Muscle of leg (tissue), 11 donors: Measurements from ENCODE around the gene SETD3. TPM values are rescaled to one million over a fixed set of nuclear protein-coding genes. Genes with fewer than 3 reads are reported as not detected.

Source experiments
- DNase-seq: peaks from one replicate; pipeline ENCODE4 v3.0.0; 2013
- H3K27ac ChIP-seq: one replicate; pipeline ENCODE4 v1.5.1; 2013; ENCODE audit warnings: mild to moderate bottlenecking, low read length, control low read depth
- H3K27me3 ChIP-seq: one replicate; pipeline ENCODE4 v1.6.1; 2013; ENCODE audit warnings: low read length; ENCODE audit not compliant: control insufficient read depth, insufficient read depth
- H3K36me3 ChIP-seq: one replicate; pipeline ENCODE4 v1.6.1; 2013; ENCODE audit warnings: low read length; ENCODE audit not compliant: control insufficient read depth, insufficient read depth
- H3K4me1 ChIP-seq: one replicate; pipeline ENCODE4 v1.6.1; 2013; ENCODE audit warnings: low read length; ENCODE audit not compliant: control insufficient read depth, insufficient read depth
- H3K4me3 ChIP-seq: one replicate; pipeline ENCODE4 v1.5.1; 2013; ENCODE audit warnings: low read length, control low read depth
- H3K9me3 ChIP-seq: replicated peaks from 2 replicates; pipeline ENCODE4 v1.6.1; 2013; ENCODE audit warnings: low read depth, low read length; ENCODE audit not compliant: control insufficient read depth
- WGBS: methylation state at CpG from one replicate; pipeline ENCODE4 v1.1.5; 2013; ENCODE audit warnings: missing lambda C conversion rate; ENCODE audit not compliant: insufficient coverage; 5-methylcytosine and 5-hydroxymethylcytosine counted together
- polyA plus RNA-seq, 8 donors: library from polyadenylated mRNA; unstranded; fragments of 120-200 nt; gene quantifications; one replicate each; pipeline versions ENCODE4 v1.2.1 to v1.2.3, GENCODE V29; 2013; ENCODE audit warnings: inconsistent platforms in 1 of 8, low replicate concordance in 1 of 8; ENCODE audit not compliant: insufficient read length in 8 of 8, insufficient read depth in 1 of 8
- total RNA-seq: library from RNA; stranded (reverse); fragments of 120-200 nt; gene quantifications from one replicate; pipeline ENCODE4 v1.2.4, GENCODE V29; 2013

Gene SETD3
- total and polyA plus RNA-seq, 9 donors, result 53.3 to 99.2 (median 61.1) TPM

DNA sequence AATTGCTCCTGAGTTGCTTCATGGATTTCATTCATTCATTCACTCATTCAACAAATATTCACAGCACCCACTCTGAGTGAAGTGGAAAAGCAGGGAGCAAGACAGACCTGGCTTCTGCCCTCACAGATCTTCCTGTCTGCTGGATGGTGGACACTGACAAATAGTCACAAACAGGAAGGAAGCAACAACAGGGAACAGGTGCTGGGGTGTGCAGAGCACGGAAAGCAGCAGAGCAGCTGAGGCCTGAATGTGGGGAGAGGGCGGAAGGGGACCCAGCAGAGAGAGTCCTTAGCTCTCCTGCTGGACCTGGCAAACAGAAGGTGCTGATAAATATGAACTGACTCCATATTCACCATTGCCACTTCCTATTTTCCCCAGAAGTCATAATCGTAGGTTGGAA lies 54.4 kb downstream of the SETD3 start:
- WGBS, result 71% methylated on average over 2 of the region's 3 CpGs
- Histone ChIP-seq H3K9me3 (peaks cover 6% of the 10 kb centered on the region), H3K27me3 (no peaks in the 10 kb centered on the region), H3K36me3 (peaks cover 13% of the 10 kb centered on the region), H3K4me1 (peaks cover 24% of the 10 kb centered on the region), H3K4me3 (no peak overlapping the region), H3K27ac (peak overlapping the region; percentile 60)
- DNase-seq, result peak; percentile 33

DNA sequence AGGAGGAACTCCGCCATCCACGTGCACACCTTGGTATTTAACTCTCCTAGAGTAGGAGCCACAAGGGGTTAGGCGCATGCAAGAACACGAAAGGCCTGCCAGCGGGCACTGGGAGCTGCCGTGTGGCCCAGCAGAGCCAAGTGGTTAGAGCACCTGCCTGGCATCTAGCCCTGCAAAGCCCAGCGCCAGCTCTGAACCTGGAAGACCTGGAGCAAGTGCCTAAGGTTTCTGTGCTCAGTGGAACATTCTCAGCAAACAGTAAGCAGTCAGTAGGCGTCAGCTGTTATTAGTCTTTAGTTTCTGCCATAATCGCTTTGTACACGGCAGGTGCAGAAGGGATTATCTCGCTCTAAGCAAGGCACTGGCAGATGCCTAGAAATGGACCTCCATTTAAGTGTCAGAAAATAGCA lies 55.4 kb downstream of the SETD3 start:
- peak; percentile 53 for DNase-seq
- H3K9me3 ChIP-seq, result peaks cover 6% of the 10 kb centered on the region
- H3K27me3 ChIP-seq, result no peaks in the 10 kb centered on the region
- peak overlapping the region; percentile 60 for H3K27ac ChIP-seq
- H3K36me3 ChIP-seq, result peaks cover 12% of the 10 kb centered on the region
- H3K4me1 ChIP-seq, result peaks cover 24% of the 10 kb centered on the region
- WGBS, result 86% methylated on average over 9 of the region's 11 CpGs
- H3K4me3 ChIP-seq, result no peak overlapping the region

DNA sequence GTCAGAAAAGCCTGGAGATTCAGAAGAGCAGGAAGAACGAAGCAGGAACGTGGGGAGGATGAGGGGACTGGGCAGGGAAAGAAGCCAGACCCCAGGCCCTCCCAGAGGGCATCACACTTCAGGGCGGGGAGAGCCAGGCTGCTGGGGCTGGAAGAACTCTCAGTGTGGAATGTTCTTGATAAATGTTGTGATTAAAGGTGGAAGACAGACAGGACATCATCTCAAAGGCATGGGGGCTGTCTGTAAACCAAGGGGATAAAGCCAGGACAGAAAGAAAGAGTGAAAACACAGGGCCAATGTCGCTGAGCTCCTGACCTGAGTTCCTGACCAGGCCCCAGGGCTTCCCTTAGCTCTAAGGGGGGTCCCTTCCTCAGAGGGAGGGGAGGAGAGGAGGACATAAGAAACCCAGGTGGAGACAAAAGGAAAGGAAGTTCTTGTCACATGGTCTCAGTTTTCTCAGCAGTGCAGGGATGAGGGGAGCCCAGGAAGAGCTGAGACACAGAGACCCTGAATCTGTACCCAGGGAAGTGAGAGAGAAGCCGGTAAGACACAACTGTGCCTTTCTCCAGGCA lies 56.3 kb downstream of the SETD3 start:
- no peak overlapping the region for H3K27ac ChIP-seq
- DNase-seq, result no peak
- peaks cover 6% of the 10 kb centered on the region for H3K9me3 ChIP-seq
- no peak overlapping the region for H3K4me3 ChIP-seq
- 41% methylated on average over 4 of the region's 5 CpGs for WGBS
- H3K27me3 ChIP-seq, result no peaks in the 10 kb centered on the region
- peaks cover 26% of the 10 kb centered on the region for H3K4me1 ChIP-seq
- H3K36me3 ChIP-seq, result peaks cover 10% of the 10 kb centered on the region

DNA sequence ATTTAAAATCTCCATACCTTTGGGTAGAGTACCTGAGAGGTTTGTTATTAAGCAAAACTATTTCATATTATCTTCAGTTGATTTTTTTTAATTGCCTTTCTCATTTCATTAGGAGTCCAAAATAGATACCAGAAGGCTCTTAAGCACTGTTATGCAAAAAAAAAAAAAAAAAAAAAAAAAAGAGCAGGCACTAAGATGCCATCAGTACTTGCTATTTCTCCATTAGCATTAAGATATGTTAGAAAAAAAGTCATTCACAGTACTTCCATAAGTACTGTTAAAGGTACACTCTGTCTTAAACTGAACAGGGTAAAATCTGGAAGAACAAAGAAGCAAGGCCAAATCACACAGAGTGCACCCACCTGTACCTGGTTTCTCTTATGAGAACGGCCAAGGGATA lies 57.2 kb downstream of the SETD3 start:
- DNase-seq, result no peak
- H3K4me3 ChIP-seq, result no peak overlapping the region
- H3K36me3 ChIP-seq, result peaks cover 2% of the 10 kb centered on the region
- no peaks in the 10 kb centered on the region for H3K9me3 ChIP-seq
- no peak overlapping the region for H3K27ac ChIP-seq
- no peaks in the 10 kb centered on the region for H3K27me3 ChIP-seq
- WGBS, result no CpG with 5 or more reads among the region's 1 CpG
- H3K4me1 ChIP-seq, result peaks cover 26% of the 10 kb centered on the region

DNA sequence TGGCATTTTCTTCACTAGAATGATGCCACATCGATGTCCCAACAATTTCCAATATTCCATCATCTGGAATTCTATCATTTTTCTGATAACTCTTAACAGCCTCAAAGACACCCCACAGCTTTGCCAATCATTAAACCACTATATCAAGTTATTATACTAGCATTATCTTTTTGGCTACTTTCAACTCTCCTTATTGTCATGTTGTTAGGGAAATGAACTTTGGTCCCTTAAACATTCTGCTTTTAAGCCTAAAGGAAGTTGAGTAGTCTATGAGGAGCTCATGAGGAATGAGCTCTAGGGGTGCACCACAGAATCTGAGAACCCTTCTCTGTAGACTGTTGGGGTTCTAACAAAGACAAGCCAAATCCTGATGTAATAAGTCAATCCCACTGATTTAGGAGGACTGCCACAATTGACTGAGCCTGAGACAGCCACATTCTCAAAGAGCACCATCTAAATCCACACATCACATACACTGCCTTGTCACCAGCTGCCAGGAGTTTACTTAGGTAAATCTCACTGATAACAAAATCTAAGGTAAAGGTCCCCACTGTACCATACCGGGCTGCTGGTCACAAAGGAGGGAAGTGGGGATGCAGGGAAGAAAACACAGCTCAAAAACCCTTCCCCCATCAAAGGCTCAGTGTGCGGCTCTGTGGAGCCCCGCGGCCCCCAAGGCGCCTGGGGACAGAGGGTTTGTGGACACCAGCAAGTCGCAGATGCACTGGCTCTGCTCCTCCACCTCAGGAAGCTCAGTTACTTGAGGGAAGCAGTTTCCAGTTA lies 58.2 kb downstream of the SETD3 start:
- H3K9me3 ChIP-seq, result no peaks in the 10 kb centered on the region
- no peak overlapping the region for H3K4me3 ChIP-seq
- H3K27me3 ChIP-seq, result no peaks in the 10 kb centered on the region
- H3K4me1 ChIP-seq, result peaks cover 19% of the 10 kb centered on the region
- no peaks in the 10 kb centered on the region for H3K36me3 ChIP-seq
- DNase-seq, result no peak
- 91% methylated on average over 4 of the region's 7 CpGs for WGBS
- H3K27ac ChIP-seq, result no peak overlapping the region

DNA sequence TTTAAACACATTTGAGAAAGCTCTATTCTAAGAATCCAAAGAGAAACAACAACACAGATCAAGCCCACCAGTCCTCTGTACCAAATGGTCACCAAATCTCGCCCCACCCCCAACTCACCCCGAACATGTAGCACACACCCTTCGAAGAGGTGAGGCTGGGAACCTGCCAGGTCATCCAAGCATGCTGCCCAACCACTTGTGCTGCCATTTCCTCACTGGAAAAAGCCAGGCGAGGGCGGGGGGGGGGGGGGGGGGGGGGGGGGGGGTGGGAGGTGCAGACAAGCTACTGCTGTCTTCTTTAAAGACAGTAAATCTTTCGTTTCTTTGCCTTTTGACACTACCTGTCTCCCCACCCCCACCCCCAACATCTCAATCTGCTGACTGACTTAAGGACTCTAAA lies 59.9 kb downstream of the SETD3 start:
- H3K4me1 ChIP-seq, result peaks cover 17% of the 10 kb centered on the region
- whole genome bisulfite sequencing, result 60% methylated on average over 1 of the region's 6 CpGs
- no peaks in the 10 kb centered on the region for H3K9me3 ChIP-seq
- no peak overlapping the region for H3K27ac ChIP-seq
- H3K4me3 ChIP-seq, result no peak overlapping the region
- peak; percentile 27 for DNase-seq
- no peaks in the 10 kb centered on the region for H3K36me3 ChIP-seq
- no peaks in the 10 kb centered on the region for H3K27me3 ChIP-seq

DNA sequence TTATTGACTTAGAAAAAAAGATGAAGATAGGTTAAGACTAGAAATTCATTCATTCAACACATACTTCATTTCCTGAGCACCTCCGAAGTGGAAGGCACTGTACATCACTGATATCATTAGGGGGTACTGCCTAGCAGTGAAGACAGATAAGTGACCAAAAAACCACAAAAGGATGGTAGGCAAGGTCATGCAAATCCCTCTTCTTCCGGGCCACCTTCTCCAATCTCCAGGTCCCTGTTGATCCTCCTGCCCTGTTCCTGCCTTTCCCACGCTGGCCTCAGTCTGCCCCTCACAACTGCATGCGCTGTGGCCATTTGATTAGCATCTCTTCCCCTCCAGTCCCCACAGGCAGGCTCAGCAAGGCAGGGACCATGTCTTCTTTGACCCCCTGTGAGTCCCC lies 60.8 kb downstream of the SETD3 start:
- no peak for DNase-seq
- WGBS, result 91% methylated on average over 3 of the region's 4 CpGs
- H3K4me1 ChIP-seq, result peaks cover 10% of the 10 kb centered on the region
- no peak overlapping the region for H3K4me3 ChIP-seq
- H3K36me3 ChIP-seq, result no peaks in the 10 kb centered on the region
- no peaks in the 10 kb centered on the region for H3K27me3 ChIP-seq
- H3K27ac ChIP-seq, result no peak overlapping the region
- H3K9me3 ChIP-seq, result no peaks in the 10 kb centered on the region

DNA sequence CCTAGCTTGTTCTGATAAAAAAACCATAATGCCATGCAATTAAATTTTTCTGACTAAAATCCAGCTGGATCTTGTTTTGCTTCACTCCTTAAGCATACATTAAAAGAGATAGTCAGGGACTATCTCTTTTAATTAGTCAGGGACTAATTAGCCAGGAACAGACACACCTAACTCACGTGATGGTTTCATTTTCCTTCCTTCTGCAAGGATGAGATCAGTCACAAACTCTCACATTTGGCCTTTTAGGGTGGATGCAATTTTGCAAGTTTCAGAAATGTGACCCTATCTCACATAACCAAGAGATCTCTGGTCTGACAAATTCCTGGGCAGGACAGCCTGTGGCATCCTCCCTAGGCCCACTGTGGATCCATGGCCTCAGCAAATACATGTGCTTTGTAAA lies 62.4 kb downstream of the SETD3 start:
- no peaks in the 10 kb centered on the region for H3K27me3 ChIP-seq
- H3K36me3 ChIP-seq, result no peaks in the 10 kb centered on the region
- H3K4me1 ChIP-seq, result peaks cover 2% of the 10 kb centered on the region
- H3K4me3 ChIP-seq, result no peak overlapping the region
- H3K27ac ChIP-seq, result no peak overlapping the region
- no CpG with 5 or more reads among the region's 1 CpG for WGBS
- DNase-seq, result no peak
- no peaks in the 10 kb centered on the region for H3K9me3 ChIP-seq

DNA sequence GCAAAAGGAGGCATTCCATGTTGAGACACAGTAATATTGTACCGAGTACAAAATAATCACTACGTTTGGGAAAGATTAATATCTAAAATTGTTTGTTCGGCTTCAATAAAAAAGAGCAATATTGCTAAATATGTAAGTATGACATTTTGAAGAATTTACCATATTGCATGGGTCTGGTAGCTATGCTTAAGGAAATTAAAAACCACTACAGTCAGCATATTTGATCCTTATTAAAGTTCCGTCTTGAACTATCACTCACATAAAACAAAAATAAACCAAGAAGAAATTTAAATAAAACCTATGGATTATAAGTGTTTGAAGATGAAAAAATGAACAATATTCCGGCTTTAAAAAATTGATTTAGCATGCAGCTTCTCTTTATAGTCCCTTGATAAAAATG lies 63.8 kb downstream of the SETD3 start:
- Histone ChIP-seq H3K27me3 (no peaks in the 10 kb centered on the region), H3K9me3 (no peaks in the 10 kb centered on the region), H3K4me3 (no peak overlapping the region), H3K4me1 (peaks cover 2% of the 10 kb centered on the region), H3K36me3 (peaks cover 6% of the 10 kb centered on the region), H3K27ac (no peak overlapping the region)
- no peak for DNase-seq
- no CpG with 5 or more reads among the region's 5 CpGs for WGBS

DNA sequence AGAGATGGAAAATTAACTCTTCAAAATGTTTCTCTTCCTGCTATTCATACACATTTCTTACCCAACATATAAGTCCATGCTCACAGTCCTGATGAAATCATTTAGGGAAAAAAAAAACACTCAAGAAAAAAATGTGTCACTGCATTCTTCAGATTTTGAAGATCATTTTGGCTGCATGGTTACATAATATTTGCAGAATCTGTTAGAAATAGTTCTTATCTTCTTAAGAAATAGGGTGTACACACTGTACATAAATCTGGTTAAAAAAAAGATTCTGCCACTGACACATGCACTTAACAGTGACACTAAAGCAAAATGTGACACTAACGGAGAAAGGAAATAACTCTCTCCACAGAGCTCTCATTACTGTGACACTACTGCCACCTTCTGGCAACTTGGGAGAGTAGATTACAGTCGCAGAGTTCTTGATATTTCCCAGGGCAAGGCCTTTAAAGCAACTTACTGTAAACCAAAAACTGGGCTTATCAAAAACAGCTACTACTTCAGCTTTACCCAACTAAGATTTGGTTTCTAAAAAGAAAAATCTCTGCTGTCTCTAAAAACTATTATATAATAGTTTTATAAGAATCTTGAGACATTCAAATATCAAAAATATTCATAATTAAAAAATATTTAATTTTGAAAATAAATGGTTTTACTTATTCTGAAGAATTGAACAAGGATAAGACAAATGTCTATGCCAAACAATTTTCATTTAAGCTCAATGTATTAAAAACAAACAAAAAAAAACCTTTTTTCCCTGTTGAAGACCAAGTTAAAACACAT lies 65.0 kb downstream of the SETD3 start:
- Histone ChIP-seq H3K27ac (no peak overlapping the region), H3K9me3 (no peaks in the 10 kb centered on the region), H3K4me3 (no peak overlapping the region), H3K27me3 (no peaks in the 10 kb centered on the region), H3K36me3 (peaks cover 6% of the 10 kb centered on the region), H3K4me1 (peaks cover 2% of the 10 kb centered on the region)
- WGBS, result no CpG with 5 or more reads among the region's 2 CpGs
- DNase-seq, result peak; percentile 91
